Upper lobe of left lung (tissue), 6 donors: Measurements from ENCODE around the gene ACTN4. TPM values are rescaled to one million over a fixed set of nuclear protein-coding genes. Genes with fewer than 3 reads are reported as not detected.
A peak's percentile ranks its signal among the peaks of the same experiment; 100 is the strongest.

Experiments
- ATAC-seq, 2 donors: fragments of 200-7000 bp; cut with Tn5 transposase; one replicate each; pipeline ENCODE4 v1.9.1; 2022; ENCODE audit warnings: mild to moderate bottlenecking in 2 of 2, moderate library complexity in 2 of 2; ENCODE audit not compliant: low FRiP score in 2 of 2
- DNase-seq, 2 donors: peaks; one replicate each; pipeline ENCODE4 v3.0.0-alpha.2; 2019 to 2020
- H3K27ac ChIP-seq, 4 donors: fragments of 200-600 bp; sonication (generic); one replicate each; pipeline ENCODE4 v1.5.1; 2016 to 2019
- H3K27me3 ChIP-seq, 4 donors: fragments of 200-600 bp; sonication (generic); one replicate each; pipeline ENCODE4 v1.5.1; 2017 to 2019
- H3K36me3 ChIP-seq, 4 donors: fragments of 200-600 bp; sonication (generic); one replicate each; pipeline ENCODE4 v1.5.1; 2016 to 2019
- H3K4me1 ChIP-seq, 4 donors: fragments of 200-600 bp; sonication (generic); one replicate each; pipeline ENCODE4 v1.5.1; 2018 to 2019
- H3K4me3 ChIP-seq, 4 donors: fragments of 200-600 bp; sonication (generic); one replicate each; pipeline ENCODE4 v1.5.1; 2017 to 2019; ENCODE audit warnings: mild to moderate bottlenecking in 2 of 4, moderate library complexity in 1 of 4
- H3K9me3 ChIP-seq, 4 donors: fragments of 200-600 bp; sonication (generic); one replicate each; pipeline ENCODE4 v1.5.1; 2018 to 2019
- EP300 ChIP-seq, 4 donors: sonication (generic); formaldehyde crosslinking; IDR thresholded peaks; one replicate each; pipeline ENCODE4 v1.5.1; 2017; ENCODE audit warnings: antibody characterized with exemption in 4 of 4, control low read depth in 2 of 4
- POLR2A ChIP-seq, 4 donors: fragments of 450-650 bp; IDR thresholded peaks; one replicate each; pipeline ENCODE4 v1.5.1; 2016 to 2017; ENCODE audit warnings: antibody characterized with exemption in 4 of 4, mild to moderate bottlenecking in 2 of 4
- POLR2AphosphoS5 ChIP-seq, 2 donors: sonication (generic); formaldehyde crosslinking; IDR thresholded peaks; one replicate each; pipeline ENCODE4 v1.5.1; 2017; ENCODE audit warnings: antibody characterized with exemption in 2 of 2
- WGBS, 2 donors: methylation state at CpG; one replicate each; pipeline ENCODE4 v1.1.5; 2017 to 2018; 5-methylcytosine and 5-hydroxymethylcytosine counted together
- total RNA-seq, 6 donors: library from RNA; depleted of rRNA in 4 of 6; stranded (reverse); fragments of >200 nt in 4 of 6; gene quantifications; one replicate each; pipeline versions ENCODE4 v1.1.0 to v1.2.1, GENCODE V29; 2016 to 2021
- TF ChIP-seq, protein P1 (sequence below), 6 experiments: fragments of 450-650 bp in 4 of 6; fragments of 200-600 bp in 2 of 6; sonication (generic) in 2 of 6; IDR thresholded peaks; one replicate each; pipeline ENCODE4 v1.5.1; 2016 to 2019; ENCODE audit warnings: antibody characterized with exemption in 6 of 6
- donor health status: DM: no; HTN: no; CAD: no; lungs with moderate emphysema.
- donor health status: DM: no; HTN: yes; CAD: no; lungs with severe emphysema.

Gene ACTN4
- total RNA-seq, 6 donors from 2014 or later = 162 to 636 (median 512) TPM

- no peak for TF ChIP-seq POLR2AphosphoS5 (IDR thresholded peaks at IDR 0.05)
- TF ChIP-seq, protein P1, sequence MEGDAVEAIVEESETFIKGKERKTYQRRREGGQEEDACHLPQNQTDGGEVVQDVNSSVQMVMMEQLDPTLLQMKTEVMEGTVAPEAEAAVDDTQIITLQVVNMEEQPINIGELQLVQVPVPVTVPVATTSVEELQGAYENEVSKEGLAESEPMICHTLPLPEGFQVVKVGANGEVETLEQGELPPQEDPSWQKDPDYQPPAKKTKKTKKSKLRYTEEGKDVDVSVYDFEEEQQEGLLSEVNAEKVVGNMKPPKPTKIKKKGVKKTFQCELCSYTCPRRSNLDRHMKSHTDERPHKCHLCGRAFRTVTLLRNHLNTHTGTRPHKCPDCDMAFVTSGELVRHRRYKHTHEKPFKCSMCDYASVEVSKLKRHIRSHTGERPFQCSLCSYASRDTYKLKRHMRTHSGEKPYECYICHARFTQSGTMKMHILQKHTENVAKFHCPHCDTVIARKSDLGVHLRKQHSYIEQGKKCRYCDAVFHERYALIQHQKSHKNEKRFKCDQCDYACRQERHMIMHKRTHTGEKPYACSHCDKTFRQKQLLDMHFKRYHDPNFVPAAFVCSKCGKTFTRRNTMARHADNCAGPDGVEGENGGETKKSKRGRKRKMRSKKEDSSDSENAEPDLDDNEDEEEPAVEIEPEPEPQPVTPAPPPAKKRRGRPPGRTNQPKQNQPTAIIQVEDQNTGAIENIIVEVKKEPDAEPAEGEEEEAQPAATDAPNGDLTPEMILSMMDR (IDR thresholded peaks at IDR 0.05) = no peak
- TF ChIP-seq EP300 (IDR thresholded peaks at IDR 0.05) = no peak
- TF ChIP-seq POLR2A (IDR thresholded peaks at IDR 0.05) = no peak
- Histone ChIP-seq H3K36me3 (peaks cover 59 to 100% (median 97%) of the 10 kb centered on the region in 4 donors), H3K4me1 (peaks cover 14 to 44% (median 26%) of the 10 kb centered on the region in 4 donors), H3K27ac (peak overlapping the region in 3 of 4 donors; percentile 40 to 72 (median 54)), H3K4me3 (no peak overlapping the region), H3K27me3 (no peaks in the 10 kb centered on the region), H3K9me3 (no peaks in the 10 kb centered on the region)
- WGBS, 2 donors = 85 to 91% methylated on average over 3 to 17 of the region's 20 CpGs
- ATAC-seq = no peak
- peak in 1 of 2 donors; percentile 74 for DNase-seq
Measured at GRCh38 chr19:38721496-38721895, 74.0 kb downstream of the ACTN4 start.

DNA sequence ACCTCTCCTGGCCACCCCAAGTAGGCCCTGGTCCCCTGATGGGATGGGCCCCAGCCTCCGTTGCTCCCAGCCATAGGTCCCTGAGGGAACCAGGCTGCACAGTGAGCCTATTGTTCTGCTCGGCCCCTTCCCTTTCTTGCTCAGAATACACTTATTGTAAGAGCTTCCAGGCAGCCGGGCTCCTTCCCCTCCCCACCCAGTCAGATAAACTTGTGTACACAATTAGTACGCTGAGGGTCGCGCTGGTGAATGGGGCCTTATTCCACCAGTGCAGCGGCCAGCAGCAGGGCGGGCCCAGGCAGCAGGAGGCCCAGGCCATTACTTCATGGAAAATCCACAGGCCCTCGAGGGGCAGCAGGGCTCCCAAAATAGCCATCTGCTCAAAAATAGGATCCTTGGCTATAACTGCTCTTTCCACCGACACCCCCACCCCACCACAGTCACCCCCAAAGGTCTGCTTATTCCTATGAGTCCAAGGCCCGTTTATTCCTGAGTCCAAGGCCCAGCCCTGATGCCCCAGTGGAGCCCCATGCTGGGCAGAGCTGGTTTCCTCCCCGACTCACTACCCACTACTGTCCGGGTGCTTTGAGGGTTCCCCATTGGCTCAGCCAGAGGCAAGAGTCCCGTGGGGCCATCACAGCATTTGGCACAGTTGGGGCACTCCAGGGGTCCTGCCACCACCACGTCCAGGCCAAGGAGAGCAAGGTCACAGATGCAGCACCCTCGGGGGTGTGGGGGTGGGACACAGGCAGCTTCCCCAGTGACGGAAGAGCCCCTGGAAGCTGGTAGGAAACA is 74.7 kb downstream of the ACTN4 start:
- peak in 1 of 2 donors; percentile 32 for DNase-seq
- peak overlapping the region; percentile 18 to 72 (median 62) for H3K27ac ChIP-seq
- peaks cover 66 to 100% (median 97%) of the 10 kb centered on the region in 4 donors for H3K36me3 ChIP-seq
- peaks cover 14 to 50% (median 31%) of the 10 kb centered on the region in 4 donors for H3K4me1 ChIP-seq
- TF ChIP-seq EP300 (IDR thresholded peaks at IDR 0.05) (no peak), POLR2AphosphoS5 (IDR thresholded peaks at IDR 0.05) (peak in 1 of 2 donors; percentile 26)
- no peaks in the 10 kb centered on the region for H3K9me3 ChIP-seq
- H3K4me3 ChIP-seq = no peak overlapping the region
- no peaks in the 10 kb centered on the region for H3K27me3 ChIP-seq
- WGBS, 2 donors = 57 to 65% methylated on average over 16 to 17 of the region's 17 CpGs
- no peak for ATAC-seq

DNA sequence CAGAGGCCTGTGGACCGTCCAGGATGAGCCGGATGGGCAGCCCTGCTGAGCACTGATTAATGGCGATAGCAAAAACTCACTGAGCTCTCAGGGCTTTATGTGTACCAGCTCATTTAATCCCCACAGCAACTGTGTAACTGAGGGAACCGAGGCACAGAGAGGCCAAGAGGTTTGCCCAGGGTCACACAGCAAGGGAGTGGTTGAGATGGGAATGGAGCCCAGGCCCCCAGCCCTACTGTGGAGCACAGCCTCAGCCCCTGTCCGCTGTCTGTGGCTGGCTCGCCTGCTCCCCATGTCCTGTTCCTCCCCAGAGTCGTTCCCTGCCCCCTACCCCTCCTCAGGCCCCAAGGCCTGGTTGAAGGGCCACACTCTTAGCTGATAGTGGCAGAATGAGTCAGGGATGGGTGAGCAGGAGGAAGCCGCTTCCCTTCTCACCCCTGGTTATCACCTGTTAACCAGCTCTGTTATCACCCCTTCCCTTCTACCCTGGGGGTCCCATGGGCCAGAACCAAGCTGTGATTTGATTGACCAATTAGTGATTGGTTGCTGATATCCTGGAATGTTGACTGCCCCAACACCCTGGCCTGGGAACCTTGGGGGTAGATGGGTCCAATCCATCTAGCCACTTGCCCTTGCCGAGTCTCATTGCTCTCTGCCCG is 75.6 kb downstream of the ACTN4 start:
- H3K9me3 ChIP-seq = no peaks in the 10 kb centered on the region
- DNase-seq (no peak), ATAC-seq (no peak)
- no peak for TF ChIP-seq POLR2A (IDR thresholded peaks at IDR 0.05)
- TF ChIP-seq POLR2AphosphoS5 (IDR thresholded peaks at IDR 0.05) = no peak
- TF ChIP-seq, protein P1 (IDR thresholded peaks at IDR 0.05) = no peak
- no peak for TF ChIP-seq EP300 (IDR thresholded peaks at IDR 0.05)
- peaks cover 14 to 57% (median 40%) of the 10 kb centered on the region in 4 donors for H3K4me1 ChIP-seq
- H3K4me3 ChIP-seq = no peak overlapping the region
- 89 to 91% methylated on average over 10 of the region's 10 CpGs for WGBS, 2 donors
- H3K36me3 ChIP-seq = peaks cover 60 to 100% (median 97%) of the 10 kb centered on the region in 4 donors
- no peaks in the 10 kb centered on the region for H3K27me3 ChIP-seq
- H3K27ac ChIP-seq = peak overlapping the region; percentile 18 to 72 (median 62)

GRCh38 chr19:38723606-38723965 is 76.1 kb downstream of the ACTN4 start:
- no peaks in the 10 kb centered on the region for H3K27me3 ChIP-seq
- H3K4me1 ChIP-seq = peaks cover 14 to 55% (median 39%) of the 10 kb centered on the region in 4 donors
- peaks cover 58 to 100% (median 97%) of the 10 kb centered on the region in 4 donors for H3K36me3 ChIP-seq
- DNase-seq (no peak), ATAC-seq (no peak)
- H3K9me3 ChIP-seq = no peaks in the 10 kb centered on the region
- H3K4me3 ChIP-seq = no peak overlapping the region
- TF ChIP-seq, protein P1 (IDR thresholded peaks at IDR 0.05) = no peak
- no peak for TF ChIP-seq POLR2A (IDR thresholded peaks at IDR 0.05)
- TF ChIP-seq POLR2AphosphoS5 (IDR thresholded peaks at IDR 0.05) = no peak
- TF ChIP-seq EP300 (IDR thresholded peaks at IDR 0.05) = no peak
- WGBS, 2 donors = 88 to 90% methylated on average over 4 to 11 of the region's 11 CpGs
- H3K27ac ChIP-seq = peak overlapping the region in 3 of 4 donors; percentile 54 to 72 (median 70)
